HG03575 (cell line): ENCODE data around the gene KATNAL2.
"Not testable (repeated sequence)": the region's sequence is repeated elsewhere in the genome, so short reads cannot be mapped to it uniquely, and the experiment has no call there.

ENCODE experiments used
- ATAC-seq: cut with Tn5 transposase; IDR thresholded peaks from one replicate; pipeline ENCODE4 v1.9.1; 2021; ENCODE audit not compliant: unreplicated experiment, insufficient number of reproducible peaks, low FRiP score; ENCODE audit errors: extremely low read depth

The KATNAL2 gene

DNA sequence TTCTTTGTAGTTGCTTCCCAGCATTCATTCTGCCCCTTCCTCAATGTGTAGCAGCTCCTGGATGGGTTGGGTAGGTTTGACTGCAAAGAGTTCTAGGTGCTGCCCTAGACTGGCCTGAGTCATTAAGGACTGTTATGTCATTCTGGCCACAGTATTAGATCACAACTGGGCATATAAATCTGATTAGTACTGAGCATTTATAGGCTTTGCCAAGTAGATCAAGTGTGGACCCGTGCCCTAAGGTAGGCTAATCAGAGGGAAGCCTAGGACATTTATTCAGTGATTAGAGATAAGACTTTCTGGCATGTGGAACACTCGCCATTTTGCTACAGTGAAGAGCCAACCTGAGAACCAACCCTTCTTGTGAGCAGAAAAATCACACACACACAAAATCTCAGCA lies 2.7 kb downstream of the KATNAL2 start:
- no peak for ATAC-seq

GRCh38 chr18:46920653-46921052 lies 3.3 kb downstream of the KATNAL2 start:
- ATAC-seq: no peak

GRCh38 chr18:46939337-46939963 lies 22.0 kb downstream of the KATNAL2 start:
- ATAC-seq: no peak

DNA sequence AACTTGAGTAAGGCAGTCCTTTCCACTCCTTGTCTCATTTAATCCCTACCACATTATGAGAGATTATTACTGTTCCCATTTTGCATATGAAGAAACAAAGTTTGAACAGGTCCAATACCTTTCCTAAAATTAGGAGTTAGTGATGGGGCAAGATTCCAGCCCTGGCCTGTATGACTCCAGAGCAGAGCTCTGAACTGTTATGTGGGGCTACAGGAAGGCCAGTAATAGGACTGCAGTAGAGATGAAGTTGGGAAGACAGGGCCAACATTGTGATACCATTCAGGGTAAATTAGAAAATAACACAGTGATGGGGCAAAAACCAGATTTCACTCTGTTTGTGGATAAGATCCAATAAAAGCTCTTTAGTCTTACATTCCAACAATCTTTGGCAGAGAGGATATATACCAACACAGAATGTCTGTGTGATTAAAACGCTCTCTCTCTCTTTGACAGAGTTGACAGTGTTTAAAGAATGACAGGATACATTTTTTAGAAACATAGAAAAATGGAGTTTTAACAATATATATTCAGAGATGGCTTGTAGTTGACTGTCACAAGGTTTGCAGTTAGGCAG lies 22.7 kb downstream of the KATNAL2 start:
- ATAC-seq: no peak

DNA sequence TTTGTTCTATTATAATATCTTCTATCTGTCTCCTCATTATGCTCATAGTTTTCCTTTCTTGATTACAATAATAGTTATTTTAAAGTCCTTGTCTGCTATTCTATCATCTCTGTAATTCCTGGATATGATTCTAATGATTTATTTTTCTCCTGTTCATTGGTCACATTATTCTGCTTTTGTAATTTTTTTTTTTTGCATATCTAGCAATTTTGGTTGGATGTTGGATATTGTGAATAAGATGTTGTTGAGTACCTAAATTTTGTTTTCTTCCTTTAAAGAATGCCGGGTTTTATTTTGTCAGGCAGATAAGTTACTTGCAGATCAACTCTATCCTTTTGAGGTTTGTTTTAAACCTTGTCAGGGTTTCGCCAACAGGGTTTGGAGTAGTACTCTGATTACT lies 25.2 kb downstream of the KATNAL2 start:
- no peak for ATAC-seq

- peak; percentile 73 for ATAC-seq
These were observed 29.4 kb downstream of the KATNAL2 start for GRCh38 chr18:46946656-46947282.

DNA sequence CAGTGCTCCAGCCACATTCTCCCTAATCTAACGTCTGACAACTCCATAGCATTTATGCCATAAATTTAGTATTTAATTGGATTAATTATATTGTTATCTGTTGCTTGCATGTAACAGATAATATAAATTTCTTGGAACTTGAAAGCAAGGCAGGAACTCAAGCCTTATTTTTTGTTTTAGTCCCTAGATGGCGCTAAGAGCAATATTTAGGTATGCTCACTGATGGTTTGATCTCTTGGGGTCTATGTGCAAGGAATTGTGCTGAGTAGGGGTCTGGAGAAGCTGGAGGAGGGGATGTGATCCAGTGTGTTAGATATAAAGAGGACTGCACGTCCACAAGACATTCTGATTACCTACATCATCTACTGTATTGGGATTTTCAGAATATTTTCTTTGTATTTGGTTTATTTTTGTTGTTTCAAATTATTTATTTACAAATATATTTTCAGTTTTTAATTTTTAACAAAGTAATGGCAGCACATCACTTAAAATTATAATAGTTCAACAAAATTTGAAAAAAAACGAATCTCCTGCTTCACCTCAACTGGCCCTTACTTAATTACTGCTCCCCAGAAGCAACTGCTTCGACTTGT lies 32.8 kb downstream of the KATNAL2 start:
- no peak for ATAC-seq

- no peak for ATAC-seq
These were observed 35.8 kb downstream of the KATNAL2 start for GRCh38 chr18:46953195-46953594.

DNA sequence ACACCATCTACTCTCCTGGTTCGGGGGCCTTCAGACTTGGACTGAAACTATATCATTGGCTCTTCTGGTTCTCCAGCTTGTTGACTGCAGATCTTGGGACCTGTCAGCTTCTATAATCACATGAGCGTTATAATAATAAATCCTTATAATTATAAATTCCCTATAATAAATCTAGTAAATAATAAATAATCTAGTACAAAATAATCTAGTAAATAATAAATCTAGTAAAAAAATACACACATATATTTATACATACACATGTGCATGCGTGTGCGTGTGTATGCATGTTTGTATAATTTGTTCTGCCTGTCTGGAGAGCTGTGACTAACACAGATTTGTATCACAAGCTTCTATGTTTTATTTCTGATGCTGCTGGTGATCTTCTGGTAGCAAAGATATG lies 40.8 kb downstream of the KATNAL2 start:
- ATAC-seq: no peak

- ATAC-seq: not testable (repeated sequence)
These were observed 46.5 kb downstream of the KATNAL2 start for GRCh38 chr18:46963656-46964578.

DNA sequence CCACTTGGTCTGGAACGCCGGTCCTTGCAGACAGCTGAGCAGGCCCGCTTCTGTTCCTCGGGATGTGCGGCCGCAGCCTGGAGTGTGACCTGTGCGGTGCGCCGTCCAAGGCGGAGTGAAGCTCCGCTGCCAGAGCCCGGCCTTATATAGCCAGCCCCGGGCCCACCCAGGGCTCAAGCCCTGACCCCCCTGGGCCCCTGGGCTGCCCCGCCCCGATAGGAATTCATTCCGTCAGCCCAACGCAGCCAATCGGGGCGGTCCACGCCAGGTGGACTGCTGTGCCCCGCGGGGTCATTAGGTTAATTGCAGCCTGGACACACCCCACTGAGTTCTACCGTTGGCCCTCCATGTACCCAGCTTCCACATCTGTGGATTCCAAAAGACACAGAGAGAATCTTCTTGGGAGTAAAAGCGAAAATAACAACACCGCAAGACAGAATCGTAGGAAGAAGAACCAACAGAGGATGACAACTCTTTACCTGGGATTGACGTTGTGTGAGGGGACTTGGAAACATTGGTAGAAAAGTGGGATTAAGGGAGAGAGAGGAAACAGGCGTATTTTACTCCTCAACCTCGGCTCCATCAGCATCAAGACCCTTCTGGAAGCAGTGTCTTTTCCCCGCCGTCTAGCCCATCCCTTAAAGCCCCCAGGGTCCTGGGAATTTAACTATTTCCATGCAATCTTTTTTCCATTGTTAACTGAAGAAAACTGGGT lies 47.3 kb downstream of the KATNAL2 start:
- not testable (repeated sequence) for ATAC-seq

DNA sequence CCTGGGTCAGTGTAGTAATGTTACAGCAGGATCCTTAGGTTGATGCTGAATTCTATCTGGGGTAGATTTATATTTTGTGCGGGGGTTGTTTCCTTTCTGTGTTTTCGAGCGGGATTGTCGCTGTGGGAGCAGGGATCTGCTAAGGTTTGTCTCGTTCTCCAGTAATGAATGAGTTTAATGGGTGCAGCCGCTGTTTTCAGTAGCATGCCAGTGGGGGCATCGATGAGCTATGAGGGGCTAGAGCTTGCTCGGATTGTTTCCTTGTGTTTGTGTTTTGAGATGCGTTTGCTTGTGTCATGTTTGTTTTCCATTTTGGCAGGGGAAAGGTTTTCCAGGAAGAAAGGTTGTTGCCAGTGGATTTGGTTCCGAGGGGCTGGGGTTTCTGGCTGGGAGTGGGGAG lies 48.9 kb downstream of the KATNAL2 start:
- not testable (repeated sequence) for ATAC-seq

- ATAC-seq: not testable (repeated sequence)
These were observed 52.1 kb downstream of the KATNAL2 start for GRCh38 chr18:46969551-46969950.

DNA sequence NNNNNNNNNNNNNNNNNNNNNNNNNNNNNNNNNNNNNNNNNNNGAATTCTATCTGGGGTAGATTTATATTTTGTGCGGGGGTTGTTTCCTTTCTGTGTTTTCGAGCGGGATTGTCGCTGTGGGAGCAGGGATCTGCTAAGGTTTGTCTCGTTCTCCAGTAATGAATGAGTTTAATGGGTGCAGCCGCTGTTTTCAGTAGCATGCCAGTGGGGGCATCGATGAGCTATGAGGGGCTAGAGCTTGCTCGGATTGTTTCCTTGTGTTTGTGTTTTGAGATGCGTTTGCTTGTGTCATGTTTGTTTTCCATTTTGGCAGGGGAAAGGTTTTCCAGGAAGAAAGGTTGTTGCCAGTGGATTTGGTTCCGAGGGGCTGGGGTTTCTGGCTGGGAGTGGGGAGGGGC lies 102.5 kb downstream of the KATNAL2 start:
- not testable (repeated sequence) for ATAC-seq

DNA sequence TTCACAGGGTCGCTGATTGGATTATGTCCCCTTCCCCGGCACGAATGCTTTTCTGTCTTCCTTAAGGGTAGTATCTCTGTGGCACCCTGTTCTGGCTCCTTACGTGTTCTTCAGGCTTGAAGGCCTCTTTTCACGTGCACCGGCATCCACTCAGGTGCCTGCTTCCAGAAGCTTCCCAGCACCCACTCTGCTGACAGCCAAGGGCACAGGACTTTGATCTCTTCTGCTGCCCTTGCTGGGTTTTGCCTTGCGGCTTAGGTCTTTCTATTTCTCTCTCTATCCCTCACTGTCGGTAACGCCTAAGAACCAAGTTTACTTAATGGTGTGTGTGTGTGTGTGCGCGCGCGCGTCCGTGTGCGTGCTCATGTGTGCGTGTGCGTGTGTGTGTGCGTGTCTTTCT lies 103.4 kb downstream of the KATNAL2 start:
- not testable (repeated sequence) for ATAC-seq

- ATAC-seq: not testable (repeated sequence)
These were observed 105.4 kb downstream of the KATNAL2 start for GRCh38 chr18:47022821-47023220.

GRCh38 chr18:47023769-47024465 lies 106.5 kb downstream of the KATNAL2 start:
- ATAC-seq: not testable (repeated sequence)

GRCh38 chr18:47025557-47026174 lies 108.3 kb downstream of the KATNAL2 start:
- not testable (repeated sequence) for ATAC-seq
